ENCODE data around the gene PLEKHD1.

Gene PLEKHD1

GRCh38 chr14:69504775-69505174 lies 20.2 kb downstream of the PLEKHD1 start:
- Histone ChIP-seq H3K36me3 (no peaks in the 10 kb centered on the region), H3K4me3 (ENCODE audit: low read depth in 1 of 2, low read length in 1 of 2) (no peak overlapping the region), H3K9me3 (no peaks in the 10 kb centered on the region), H3K27me3 (peaks cover 55% of the 10 kb centered on the region), H3K27ac (no peak overlapping the region), H3K4me1 (ENCODE audit: control insufficient read depth in 1 of 2, insufficient read depth in 1 of 2, low read depth in 1 of 2, low read length in 1 of 2) (no peaks in the 10 kb centered on the region)
- no peak for TF ChIP-seq CTCF (IDR thresholded peaks at IDR 0.05)

- Histone ChIP-seq H3K27me3 (peaks cover 63% of the 10 kb centered on the region), H3K27ac (no peak overlapping the region), H3K4me1 (ENCODE audit: control insufficient read depth in 1 of 2, insufficient read depth in 1 of 2, low read depth in 1 of 2, low read length in 1 of 2) (no peaks in the 10 kb centered on the region), H3K9me3 (no peaks in the 10 kb centered on the region), H3K4me3 (ENCODE audit: low read depth in 1 of 2, low read length in 1 of 2) (no peak overlapping the region), H3K36me3 (no peaks in the 10 kb centered on the region)
- TF ChIP-seq CTCF (IDR thresholded peaks at IDR 0.05) = no peak
Observed at GRCh38 chr14:69505338-69506240, 21.1 kb downstream of the PLEKHD1 start.

- no peak overlapping the region for H3K27ac ChIP-seq
- no peak for TF ChIP-seq CTCF (IDR thresholded peaks at IDR 0.05)
- no peaks in the 10 kb centered on the region for H3K36me3 ChIP-seq
- no peak overlapping the region for H3K4me3 ChIP-seq (ENCODE audit: low read depth in 1 of 2, low read length in 1 of 2)
- no peaks in the 10 kb centered on the region for H3K9me3 ChIP-seq
- H3K27me3 ChIP-seq = peaks cover 65% of the 10 kb centered on the region
- H3K4me1 ChIP-seq (ENCODE audit: control insufficient read depth in 1 of 2, insufficient read depth in 1 of 2, low read depth in 1 of 2, low read length in 1 of 2) = no peaks in the 10 kb centered on the region
Observed at GRCh38 chr14:69506241-69506595, 21.7 kb downstream of the PLEKHD1 start.

- no peaks in the 10 kb centered on the region for H3K36me3 ChIP-seq
- H3K4me3 ChIP-seq (ENCODE audit: low read depth in 1 of 2, low read length in 1 of 2) = no peak overlapping the region
- no peaks in the 10 kb centered on the region for H3K9me3 ChIP-seq
- H3K27ac ChIP-seq = no peak overlapping the region
- no peak for TF ChIP-seq CTCF (IDR thresholded peaks at IDR 0.05)
- H3K4me1 ChIP-seq (ENCODE audit: control insufficient read depth in 1 of 2, insufficient read depth in 1 of 2, low read depth in 1 of 2, low read length in 1 of 2) = peaks cover 0 to 5% of the 10 kb centered on the region in 2 experiments
- peaks cover 14% of the 10 kb centered on the region for H3K27me3 ChIP-seq
Observed at GRCh38 chr14:69518289-69519101, 34.0 kb downstream of the PLEKHD1 start.

GRCh38 chr14:69519204-69520100 lies 34.9 kb downstream of the PLEKHD1 start:
- Histone ChIP-seq H3K4me3 (ENCODE audit: low read depth in 1 of 2, low read length in 1 of 2) (no peak overlapping the region), H3K4me1 (ENCODE audit: control insufficient read depth in 1 of 2, insufficient read depth in 1 of 2, low read depth in 1 of 2, low read length in 1 of 2) (peaks cover 0 to 5% of the 10 kb centered on the region in 2 experiments), H3K36me3 (no peaks in the 10 kb centered on the region), H3K27ac (no peak overlapping the region), H3K27me3 (peaks cover 5% of the 10 kb centered on the region), H3K9me3 (no peaks in the 10 kb centered on the region)
- no peak for TF ChIP-seq CTCF (IDR thresholded peaks at IDR 0.05)
